ENCODE measurements around the gene DCANP1. TPM values are rescaled to one million over a fixed set of nuclear protein-coding genes. Genes with fewer than 3 reads are reported as not detected.

Gene DCANP1
- total and polyA plus RNA-seq, 2 experiments from 2014 or later = not detected

GRCh38 chr5:135487839-135488514 lies 40.8 kb upstream of the DCANP1 start:
- Histone ChIP-seq H3K36me3 (replicated peaks; ENCODE audit: insufficient read depth, low read depth) (no peaks in the 10 kb centered on the region), H3K79me2 (no peaks in the 10 kb centered on the region), H2AFZ (no peak overlapping the region), H3K27me3 (peaks cover 87% of the 10 kb centered on the region), H4K20me1 (ENCODE audit: insufficient read depth, poor library complexity, severe bottlenecking) (no peaks in the 10 kb centered on the region), H3K4me3 (no peak overlapping the region), H3K9me2 (replicated peaks; ENCODE audit: insufficient read depth) (no peaks in the 10 kb centered on the region), H3K27ac (no peak overlapping the region), H3K4me1 (ENCODE audit: insufficient read depth) (peaks cover 34% of the 10 kb centered on the region), H3K9me3 (ENCODE audit: low read depth) (no peaks in the 10 kb centered on the region), H3K4me2 (peak overlapping the region; percentile 93)
- TF ChIP-seq EZH2phosphoT487 (IDR thresholded peaks at IDR 0.05; ENCODE audit: low read depth, severe bottlenecking, unreplicated experiment) (no peak), EZH2 (IDR thresholded peaks at IDR 0.05; ENCODE audit: borderline replicate concordance) (peak; percentile 60), CTCF (IDR thresholded peaks at IDR 0.05; ENCODE audit: poor library complexity) (no peak)
- DNase-seq (ENCODE audit: low spot score) = no peak
- 26% methylated on average over 11 of the region's 11 CpGs for WGBS (ENCODE audit: low lambda C conversion rate, missing lambda C conversion rate)

GRCh38 chr5:135487037-135487395 lies 39.9 kb upstream of the DCANP1 start:
- Histone ChIP-seq H3K9me2 (replicated peaks; ENCODE audit: insufficient read depth) (no peaks in the 10 kb centered on the region), H3K27me3 (peaks cover 77% of the 10 kb centered on the region), H3K36me3 (replicated peaks; ENCODE audit: insufficient read depth, low read depth) (no peaks in the 10 kb centered on the region), H3K4me3 (no peak overlapping the region), H3K4me1 (ENCODE audit: insufficient read depth) (peaks cover 34% of the 10 kb centered on the region), H3K9me3 (ENCODE audit: low read depth) (no peaks in the 10 kb centered on the region), H2AFZ (no peak overlapping the region), H3K79me2 (no peaks in the 10 kb centered on the region), H3K4me2 (no peak overlapping the region), H3K27ac (no peak overlapping the region), H4K20me1 (ENCODE audit: insufficient read depth, poor library complexity, severe bottlenecking) (no peaks in the 10 kb centered on the region)
- no peak for TF ChIP-seq CTCF (IDR thresholded peaks at IDR 0.05; ENCODE audit: poor library complexity)
- no peak for TF ChIP-seq EZH2phosphoT487 (IDR thresholded peaks at IDR 0.05; ENCODE audit: low read depth, severe bottlenecking, unreplicated experiment)
- TF ChIP-seq EZH2 (IDR thresholded peaks at IDR 0.05; ENCODE audit: borderline replicate concordance) = no peak
- no peak for DNase-seq (ENCODE audit: low spot score)
- WGBS (ENCODE audit: low lambda C conversion rate, missing lambda C conversion rate) = 17% methylated on average over 1 of the region's 1 CpG

GRCh38 chr5:135486131-135487036 lies 39.2 kb upstream of the DCANP1 start:
- WGBS (ENCODE audit: low lambda C conversion rate, missing lambda C conversion rate) = 73% methylated on average over 13 of the region's 13 CpGs
- no peaks in the 10 kb centered on the region for H3K9me2 ChIP-seq (replicated peaks; ENCODE audit: insufficient read depth)
- no peaks in the 10 kb centered on the region for H4K20me1 ChIP-seq (ENCODE audit: insufficient read depth, poor library complexity, severe bottlenecking)
- TF ChIP-seq CTCF (IDR thresholded peaks at IDR 0.05; ENCODE audit: poor library complexity) (no peak), EZH2 (IDR thresholded peaks at IDR 0.05; ENCODE audit: borderline replicate concordance) (no peak), EZH2phosphoT487 (IDR thresholded peaks at IDR 0.05; ENCODE audit: low read depth, severe bottlenecking, unreplicated experiment) (no peak)
- H3K27ac ChIP-seq = no peak overlapping the region
- H3K4me3 ChIP-seq = no peak overlapping the region
- no peak overlapping the region for H2AFZ ChIP-seq
- no peaks in the 10 kb centered on the region for H3K79me2 ChIP-seq
- no peaks in the 10 kb centered on the region for H3K36me3 ChIP-seq (replicated peaks; ENCODE audit: insufficient read depth, low read depth)
- no peak overlapping the region for H3K4me2 ChIP-seq
- H3K9me3 ChIP-seq (ENCODE audit: low read depth) = no peaks in the 10 kb centered on the region
- peaks cover 71% of the 10 kb centered on the region for H3K27me3 ChIP-seq
- peaks cover 31% of the 10 kb centered on the region for H3K4me1 ChIP-seq (ENCODE audit: insufficient read depth)
- DNase-seq (ENCODE audit: low spot score) = no peak
